Measurements from ENCODE around the gene CPED1. TPM values are rescaled to one million over a fixed set of nuclear protein-coding genes. Genes with fewer than 3 reads are reported as not detected.

The CPED1 gene
- total and polyA plus RNA-seq, 2 experiments from 2014 or later: 0.17 to 0.47 TPM

- H3K27ac Mint-ChIP-seq: no peak overlapping the region
- H3K36me3 Mint-ChIP-seq (ENCODE audit: low read depth): no peaks in the 10 kb centered on the region; the same call in 2 of the 3 replicates
- no peak overlapping the region for H3K4me3 ChIP-seq
- peaks cover 15% of the 10 kb centered on the region for H3K4me1 Mint-ChIP-seq
- H3F3A ChIP-seq (replicated peaks; ENCODE audit: low read depth): no peaks in the 10 kb centered on the region
- no peaks in the 10 kb centered on the region for H3K27me3 ChIP-seq (ENCODE audit: insufficient read depth)
- H3K27ac ChIP-seq (ENCODE audit: low read depth): no peak overlapping the region
- TF ChIP-seq EZH2 (IDR thresholded peaks at IDR 0.05; ENCODE audit: low read depth, unreplicated experiment): no peak
- TF ChIP-seq, protein P1, sequence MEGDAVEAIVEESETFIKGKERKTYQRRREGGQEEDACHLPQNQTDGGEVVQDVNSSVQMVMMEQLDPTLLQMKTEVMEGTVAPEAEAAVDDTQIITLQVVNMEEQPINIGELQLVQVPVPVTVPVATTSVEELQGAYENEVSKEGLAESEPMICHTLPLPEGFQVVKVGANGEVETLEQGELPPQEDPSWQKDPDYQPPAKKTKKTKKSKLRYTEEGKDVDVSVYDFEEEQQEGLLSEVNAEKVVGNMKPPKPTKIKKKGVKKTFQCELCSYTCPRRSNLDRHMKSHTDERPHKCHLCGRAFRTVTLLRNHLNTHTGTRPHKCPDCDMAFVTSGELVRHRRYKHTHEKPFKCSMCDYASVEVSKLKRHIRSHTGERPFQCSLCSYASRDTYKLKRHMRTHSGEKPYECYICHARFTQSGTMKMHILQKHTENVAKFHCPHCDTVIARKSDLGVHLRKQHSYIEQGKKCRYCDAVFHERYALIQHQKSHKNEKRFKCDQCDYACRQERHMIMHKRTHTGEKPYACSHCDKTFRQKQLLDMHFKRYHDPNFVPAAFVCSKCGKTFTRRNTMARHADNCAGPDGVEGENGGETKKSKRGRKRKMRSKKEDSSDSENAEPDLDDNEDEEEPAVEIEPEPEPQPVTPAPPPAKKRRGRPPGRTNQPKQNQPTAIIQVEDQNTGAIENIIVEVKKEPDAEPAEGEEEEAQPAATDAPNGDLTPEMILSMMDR (conservative IDR thresholded peaks at IDR 0.05; ENCODE audit: low read depth in 2 of 2): no peak
- TF ChIP-seq, protein P2, sequence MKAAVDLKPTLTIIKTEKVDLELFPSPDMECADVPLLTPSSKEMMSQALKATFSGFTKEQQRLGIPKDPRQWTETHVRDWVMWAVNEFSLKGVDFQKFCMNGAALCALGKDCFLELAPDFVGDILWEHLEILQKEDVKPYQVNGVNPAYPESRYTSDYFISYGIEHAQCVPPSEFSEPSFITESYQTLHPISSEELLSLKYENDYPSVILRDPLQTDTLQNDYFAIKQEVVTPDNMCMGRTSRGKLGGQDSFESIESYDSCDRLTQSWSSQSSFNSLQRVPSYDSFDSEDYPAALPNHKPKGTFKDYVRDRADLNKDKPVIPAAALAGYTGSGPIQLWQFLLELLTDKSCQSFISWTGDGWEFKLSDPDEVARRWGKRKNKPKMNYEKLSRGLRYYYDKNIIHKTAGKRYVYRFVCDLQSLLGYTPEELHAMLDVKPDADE (IDR thresholded peaks at IDR 0.05): no peak
- no peak for TF ChIP-seq ZNF462 (CRISPR knock-in tag; IDR thresholded peaks at IDR 0.05)
- TF ChIP-seq, protein P3, sequence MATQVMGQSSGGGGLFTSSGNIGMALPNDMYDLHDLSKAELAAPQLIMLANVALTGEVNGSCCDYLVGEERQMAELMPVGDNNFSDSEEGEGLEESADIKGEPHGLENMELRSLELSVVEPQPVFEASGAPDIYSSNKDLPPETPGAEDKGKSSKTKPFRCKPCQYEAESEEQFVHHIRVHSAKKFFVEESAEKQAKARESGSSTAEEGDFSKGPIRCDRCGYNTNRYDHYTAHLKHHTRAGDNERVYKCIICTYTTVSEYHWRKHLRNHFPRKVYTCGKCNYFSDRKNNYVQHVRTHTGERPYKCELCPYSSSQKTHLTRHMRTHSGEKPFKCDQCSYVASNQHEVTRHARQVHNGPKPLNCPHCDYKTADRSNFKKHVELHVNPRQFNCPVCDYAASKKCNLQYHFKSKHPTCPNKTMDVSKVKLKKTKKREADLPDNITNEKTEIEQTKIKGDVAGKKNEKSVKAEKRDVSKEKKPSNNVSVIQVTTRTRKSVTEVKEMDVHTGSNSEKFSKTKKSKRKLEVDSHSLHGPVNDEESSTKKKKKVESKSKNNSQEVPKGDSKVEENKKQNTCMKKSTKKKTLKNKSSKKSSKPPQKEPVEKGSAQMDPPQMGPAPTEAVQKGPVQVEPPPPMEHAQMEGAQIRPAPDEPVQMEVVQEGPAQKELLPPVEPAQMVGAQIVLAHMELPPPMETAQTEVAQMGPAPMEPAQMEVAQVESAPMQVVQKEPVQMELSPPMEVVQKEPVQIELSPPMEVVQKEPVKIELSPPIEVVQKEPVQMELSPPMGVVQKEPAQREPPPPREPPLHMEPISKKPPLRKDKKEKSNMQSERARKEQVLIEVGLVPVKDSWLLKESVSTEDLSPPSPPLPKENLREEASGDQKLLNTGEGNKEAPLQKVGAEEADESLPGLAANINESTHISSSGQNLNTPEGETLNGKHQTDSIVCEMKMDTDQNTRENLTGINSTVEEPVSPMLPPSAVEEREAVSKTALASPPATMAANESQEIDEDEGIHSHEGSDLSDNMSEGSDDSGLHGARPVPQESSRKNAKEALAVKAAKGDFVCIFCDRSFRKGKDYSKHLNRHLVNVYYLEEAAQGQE (IDR thresholded peaks at IDR 0.05; ENCODE audit: unreplicated experiment): no peak
- no peak for TF ChIP-seq ZNF114 (CRISPR knock-in tag; IDR thresholded peaks at IDR 0.05)
- no peak for TF ChIP-seq EZH2phosphoT487 (IDR thresholded peaks at IDR 0.05; ENCODE audit: unreplicated experiment)
- TF ChIP-seq STAT1 (IDR thresholded peaks at IDR 0.05; ENCODE audit: unreplicated experiment): no peak
- TF ChIP-seq JUNB (IDR thresholded peaks at IDR 0.05; ENCODE audit: unreplicated experiment): no peak
- no peak for TF ChIP-seq POLR2AphosphoS5 (IDR thresholded peaks at IDR 0.05; ENCODE audit: low read depth)
- TF ChIP-seq ZNF331 (CRISPR knock-in tag; IDR thresholded peaks at IDR 0.05; ENCODE audit: low read depth): no peak
- no peak for TF ChIP-seq NANOG (IDR thresholded peaks at IDR 0.05; ENCODE audit: borderline replicate concordance)
- no peak for TF ChIP-seq CREB1 (CRISPR knock-in tag; IDR thresholded peaks at IDR 0.05; ENCODE audit: low read depth)
- H4K20me1 ChIP-seq (replicated peaks; ENCODE audit: insufficient read depth): no peaks in the 10 kb centered on the region
- no peaks in the 10 kb centered on the region for H3K27me3 Mint-ChIP-seq (ENCODE audit: insufficient read depth, low read depth, poor library complexity)
- no peaks in the 10 kb centered on the region for H3K9me2 ChIP-seq (ENCODE audit: insufficient read depth)
- no peaks in the 10 kb centered on the region; the same call in 2 of the 3 replicates for H3K9me3 Mint-ChIP-seq
- H3K36me3 ChIP-seq (ENCODE audit: insufficient read depth): no peaks in the 10 kb centered on the region
- ATAC-seq: no peak
- H3K4me1 ChIP-seq (ENCODE audit: insufficient read depth): peaks cover 9% of the 10 kb centered on the region
- H3K4me3 Mint-ChIP-seq: no peak overlapping the region
- H3K4me2 ChIP-seq: no peak overlapping the region
- H2AFZ ChIP-seq: peak overlapping the region; percentile 23; the same call in 1 of the 2 replicates
- DNase-seq (ENCODE audit: low spot score): no peak
- H3K79me2 ChIP-seq (replicated peaks; ENCODE audit: insufficient read depth): no peaks in the 10 kb centered on the region
Measured at GRCh38 chr7:121097577-121097976, 109.1 kb downstream of the CPED1 start.

All from GM23338 (cell line).